Liver (tissue), 9 donors: Measurements from ENCODE around the gene SH2D4B. TPM values are rescaled to one million over a fixed set of nuclear protein-coding genes. Genes with fewer than 3 reads are reported as not detected.

Experiments
- DNase-seq: peaks from one replicate; pipeline ENCODE4 v3.0.0-alpha.2; 2017; ENCODE audit warnings: low spot score
- H3K27ac ChIP-seq, 2 donors: one replicate each; pipeline ENCODE4 v1.7.0; 2013; ENCODE audit warnings: inconsistent platforms in 2 of 2, low read length in 2 of 2, control low read depth in 1 of 2, low read depth in 1 of 2, mild to moderate bottlenecking in 1 of 2
- H3K27me3 ChIP-seq, 4 donors: one replicate each; pipeline versions ENCODE4 v1.6.1 to v1.7.0; 2013; ENCODE audit warnings: low read length in 3 of 4, inconsistent platforms in 1 of 4, mild to moderate bottlenecking in 1 of 4, moderate library complexity in 1 of 4; ENCODE audit not compliant: control insufficient read depth in 4 of 4, insufficient read depth in 4 of 4
- H3K36me3 ChIP-seq, 4 donors: one replicate each; pipeline versions ENCODE4 v1.6.1 to v1.7.0; 2013; ENCODE audit warnings: low read length in 3 of 4, mild to moderate bottlenecking in 3 of 4, low read depth in 1 of 4, moderate library complexity in 1 of 4; ENCODE audit not compliant: control insufficient read depth in 4 of 4, insufficient read depth in 3 of 4
- H3K4me1 ChIP-seq, 4 donors: one replicate each; pipeline versions ENCODE4 v1.6.1 to v1.7.0; 2013; ENCODE audit warnings: low read length in 3 of 4, mild to moderate bottlenecking in 3 of 4, moderate library complexity in 1 of 4; ENCODE audit not compliant: control insufficient read depth in 4 of 4, insufficient read depth in 4 of 4
- H3K4me3 ChIP-seq, 3 donors: one replicate each; pipeline versions ENCODE4 v1.6.1 to v1.7.0; 2013; ENCODE audit warnings: low read length in 3 of 3, control low read depth in 1 of 3, low read depth in 1 of 3, mild to moderate bottlenecking in 1 of 3
- H3K9ac ChIP-seq, 2 donors: one replicate each; pipeline ENCODE4 v1.7.0; 2013; ENCODE audit warnings: low read length in 2 of 2, mild to moderate bottlenecking in 2 of 2, moderate library complexity in 2 of 2, control low read depth in 1 of 2, low read depth in 1 of 2
- H3K9me3 ChIP-seq, 4 donors: one replicate each; pipeline versions ENCODE4 v1.6.1 to v1.7.0; 2013; ENCODE audit warnings: low read length in 3 of 4; ENCODE audit not compliant: control insufficient read depth in 4 of 4
- ATF3 ChIP-seq: IDR thresholded peaks from 2 replicates; pipeline ENCODE4 v1.6.1; 2016; ENCODE audit warnings: antibody characterized with exemption
- CTCF ChIP-seq: fragments of 150-350 bp; IDR thresholded peaks from 2 replicates; pipeline ENCODE4 v1.5.1; 2017; ENCODE audit warnings: improper control_type of control experiment, low read depth, low read length; ENCODE audit not compliant: missing input control
- EGR1 ChIP-seq, 2 donors: IDR thresholded peaks; 2 replicates each; pipeline ENCODE4 v1.6.1; 2016 to 2018; ENCODE audit warnings: antibody characterized with exemption in 2 of 2, low read depth in 2 of 2
- FOXA1 ChIP-seq: IDR thresholded peaks from 2 replicates; pipeline ENCODE4 v1.6.1; 2016; ENCODE audit warnings: antibody characterized with exemption
- FOXA2 ChIP-seq: IDR thresholded peaks from 2 replicates; pipeline ENCODE4 v1.6.1; 2016; ENCODE audit warnings: antibody characterized with exemption
- GABPA ChIP-seq, 2 donors: IDR thresholded peaks in 1 of 2; conservative IDR thresholded peaks in 1 of 2; 2 replicates each; pipeline ENCODE4 v1.6.1; 2016; ENCODE audit warnings: antibody characterized with exemption in 2 of 2, mild to moderate bottlenecking in 1 of 2, moderate library complexity in 1 of 2
- HNF4A ChIP-seq, 2 donors: conservative IDR thresholded peaks; 2 replicates each; pipeline ENCODE4 v1.6.1; 2016; ENCODE audit warnings: antibody characterized with exemption in 2 of 2, mild to moderate bottlenecking in 2 of 2
- HNF4G ChIP-seq: IDR thresholded peaks from 2 replicates; pipeline ENCODE4 v1.6.1; 2016; ENCODE audit warnings: antibody characterized with exemption
- JUND ChIP-seq, 2 donors: IDR thresholded peaks; 2 replicates each; pipeline ENCODE4 v1.6.1; 2016; ENCODE audit warnings: antibody characterized with exemption in 2 of 2
- MAX ChIP-seq: IDR thresholded peaks from 2 replicates; pipeline ENCODE4 v1.6.1; 2016; ENCODE audit warnings: antibody characterized with exemption
- NR2F2 ChIP-seq: IDR thresholded peaks from 2 replicates; pipeline ENCODE4 v1.6.1; 2016; ENCODE audit warnings: antibody characterized with exemption
- RAD21 ChIP-seq, 2 donors: IDR thresholded peaks; 2 replicates each; pipeline ENCODE4 v1.6.1; 2016; ENCODE audit warnings: antibody characterized with exemption in 2 of 2, mild to moderate bottlenecking in 2 of 2
- REST ChIP-seq: IDR thresholded peaks from 2 replicates; pipeline ENCODE4 v1.6.1; 2016; ENCODE audit warnings: antibody characterized with exemption, mild to moderate bottlenecking
- RXRA ChIP-seq, 2 donors: IDR thresholded peaks; 2 replicates each; pipeline ENCODE4 v1.6.1; 2017 to 2018; ENCODE audit warnings: antibody characterized with exemption in 2 of 2, mild to moderate bottlenecking in 1 of 2
- SP1 ChIP-seq: IDR thresholded peaks from 2 replicates; pipeline ENCODE4 v1.6.1; 2018; ENCODE audit warnings: antibody characterized with exemption, mild to moderate bottlenecking
- TAF1 ChIP-seq: conservative IDR thresholded peaks from 2 replicates; pipeline ENCODE4 v1.6.1; 2016; ENCODE audit warnings: antibody characterized with exemption, mild to moderate bottlenecking
- YY1 ChIP-seq: IDR thresholded peaks from 2 replicates; pipeline ENCODE4 v1.6.1; 2016; ENCODE audit warnings: antibody characterized with exemption, mild to moderate bottlenecking
- WGBS: extraction: QIAGEN DNeasy Blood & Tissue Kit; methylation state at CpG from one replicate; pipeline ENCODE4 v1.1.7; 2013; 5-methylcytosine and 5-hydroxymethylcytosine counted together
- polyA plus RNA-seq, 2 donors: library from polyadenylated mRNA; stranded (reverse) in 1 of 2; unstranded in 1 of 2; fragments of 200-250 nt in 1 of 2; fragments of >200 nt in 1 of 2; fragmentation: Nextera tagmentation in 1 of 2; extraction: Ambion mirVana in 1 of 2; gene quantifications; one replicate each; pipeline versions ENCODE4 v1.2.1 to v1.2.3, GENCODE V29; 2013 to 2015
- total RNA-seq, 2 donors: library from RNA; depleted of rRNA; stranded (reverse); fragments of >200 nt; gene quantifications; one replicate each; pipeline ENCODE4 v1.2.3, GENCODE V29; 2014
- TF ChIP-seq, protein P1 (sequence below): IDR thresholded peaks from 2 replicates; pipeline ENCODE4 v1.6.1; 2016; ENCODE audit warnings: antibody characterized with exemption
- donor health status: healthy.
- donor health status: healthy.
- donor health status: healthy.
- donor health status: healthy.
- donor health status: healthy.

Gene SH2D4B
- total and polyA plus RNA-seq, 4 donors = 0.19 TPM; not detected in 3

- Histone ChIP-seq H3K36me3 (peaks cover 9 to 48% (median 40%) of the 10 kb centered on the region in 4 donors), H3K4me3 (no peak overlapping the region), H3K27me3 (no peaks in the 10 kb centered on the region), H3K9me3 (no peaks in the 10 kb centered on the region), H3K9ac (no peak overlapping the region), H3K4me1 (no peaks in the 10 kb centered on the region), H3K27ac (no peak overlapping the region)
- DNase-seq = no peak
- TF ChIP-seq GABPA (IDR thresholded peaks at IDR 0.05 in 1 of 2, conservative IDR thresholded peaks at IDR 0.05 in 1 of 2) (no peak), FOXA2 (no peak), NR2F2 (no peak), RAD21 (IDR thresholded peaks at IDR 0.05) (no peak), YY1 (no peak), ATF3 (no peak), JUND (IDR thresholded peaks at IDR 0.05) (no peak), CTCF (no peak), RXRA (IDR thresholded peaks at IDR 0.05) (no peak), HNF4G (no peak)
- WGBS = 95% methylated on average over 10 of the region's 10 CpGs
These were observed 25.6 kb upstream of the SH2D4B start for GRCh38 chr10:80512031-80512526.

GRCh38 chr10:80513106-80513505, 24.6 kb upstream of the SH2D4B start:
- DNase-seq = no peak
- H3K27ac ChIP-seq = no peak overlapping the region
- H3K4me3 ChIP-seq = no peak overlapping the region
- WGBS = 90% methylated on average over 6 of the region's 6 CpGs
- no peaks in the 10 kb centered on the region for H3K4me1 ChIP-seq
- H3K27me3 ChIP-seq = no peaks in the 10 kb centered on the region
- no peak overlapping the region for H3K9ac ChIP-seq
- H3K9me3 ChIP-seq = no peaks in the 10 kb centered on the region
- TF ChIP-seq RXRA (IDR thresholded peaks at IDR 0.05) (no peak), TAF1 (no peak), CTCF (no peak), HNF4A (conservative IDR thresholded peaks at IDR 0.05) (no peak), HNF4G (no peak), YY1 (no peak), JUND (IDR thresholded peaks at IDR 0.05) (no peak), FOXA2 (no peak), ATF3 (no peak), RAD21 (IDR thresholded peaks at IDR 0.05) (no peak), FOXA1 (no peak), GABPA (IDR thresholded peaks at IDR 0.05 in 1 of 2, conservative IDR thresholded peaks at IDR 0.05 in 1 of 2) (no peak), NR2F2 (no peak), SP1 (no peak), EGR1 (IDR thresholded peaks at IDR 0.05; ENCODE audit: low read depth in 2 of 2) (no peak), MAX (no peak), REST (no peak)
- TF ChIP-seq, protein P1, sequence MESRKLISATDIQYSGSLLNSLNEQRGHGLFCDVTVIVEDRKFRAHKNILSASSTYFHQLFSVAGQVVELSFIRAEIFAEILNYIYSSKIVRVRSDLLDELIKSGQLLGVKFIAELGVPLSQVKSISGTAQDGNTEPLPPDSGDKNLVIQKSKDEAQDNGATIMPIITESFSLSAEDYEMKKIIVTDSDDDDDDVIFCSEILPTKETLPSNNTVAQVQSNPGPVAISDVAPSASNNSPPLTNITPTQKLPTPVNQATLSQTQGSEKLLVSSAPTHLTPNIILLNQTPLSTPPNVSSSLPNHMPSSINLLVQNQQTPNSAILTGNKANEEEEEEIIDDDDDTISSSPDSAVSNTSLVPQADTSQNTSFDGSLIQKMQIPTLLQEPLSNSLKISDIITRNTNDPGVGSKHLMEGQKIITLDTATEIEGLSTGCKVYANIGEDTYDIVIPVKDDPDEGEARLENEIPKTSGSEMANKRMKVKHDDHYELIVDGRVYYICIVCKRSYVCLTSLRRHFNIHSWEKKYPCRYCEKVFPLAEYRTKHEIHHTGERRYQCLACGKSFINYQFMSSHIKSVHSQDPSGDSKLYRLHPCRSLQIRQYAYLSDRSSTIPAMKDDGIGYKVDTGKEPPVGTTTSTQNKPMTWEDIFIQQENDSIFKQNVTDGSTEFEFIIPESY = no peak
- H3K36me3 ChIP-seq = peaks cover 12 to 55% (median 44%) of the 10 kb centered on the region in 4 donors
